IPS DF 6.9 (cell line): ENCODE data around the gene TNFRSF14.

Source experiments
- DNase-seq: peaks from one replicate; pipeline ENCODE4 v3.0.0-alpha.2; 2013; ENCODE audit warnings: low read depth, low spot score
- H3K27ac ChIP-seq: one replicate; pipeline ENCODE4 v1.5.1; 2013; ENCODE audit warnings: low read length, control low read depth
- H3K27me3 ChIP-seq: 2 replicates; pipeline ENCODE4 v1.6.1; 2013; ENCODE audit warnings: mild to moderate bottlenecking, low read length; ENCODE audit not compliant: control insufficient read depth, insufficient read depth
- H3K36me3 ChIP-seq: 2 replicates; pipeline ENCODE4 v1.6.1; 2013; ENCODE audit warnings: low read length; ENCODE audit not compliant: control insufficient read depth, insufficient read depth
- H3K4me1 ChIP-seq: 2 replicates; pipeline ENCODE4 v1.6.1; 2013; ENCODE audit warnings: low read length; ENCODE audit not compliant: control insufficient read depth, insufficient read depth
- H3K4me3 ChIP-seq: 2 replicates; pipeline ENCODE4 v1.5.1; 2013; ENCODE audit warnings: mild to moderate bottlenecking, low read length
- H3K9me3 ChIP-seq: 2 replicates; pipeline ENCODE4 v1.6.1; 2013; ENCODE audit warnings: low read length, inconsistent platforms; ENCODE audit not compliant: control insufficient read depth, insufficient read depth
- WGBS: extraction: QIAGEN DNeasy Blood & Tissue Kit; methylation state at CpG from one replicate; pipeline ENCODE4 v1.1.7; 2013; ENCODE audit warnings: mixed read lengths, missing lambda C conversion rate; ENCODE audit not compliant: insufficient read length, insufficient coverage; 5-methylcytosine and 5-hydroxymethylcytosine counted together

Gene TNFRSF14

DNA sequence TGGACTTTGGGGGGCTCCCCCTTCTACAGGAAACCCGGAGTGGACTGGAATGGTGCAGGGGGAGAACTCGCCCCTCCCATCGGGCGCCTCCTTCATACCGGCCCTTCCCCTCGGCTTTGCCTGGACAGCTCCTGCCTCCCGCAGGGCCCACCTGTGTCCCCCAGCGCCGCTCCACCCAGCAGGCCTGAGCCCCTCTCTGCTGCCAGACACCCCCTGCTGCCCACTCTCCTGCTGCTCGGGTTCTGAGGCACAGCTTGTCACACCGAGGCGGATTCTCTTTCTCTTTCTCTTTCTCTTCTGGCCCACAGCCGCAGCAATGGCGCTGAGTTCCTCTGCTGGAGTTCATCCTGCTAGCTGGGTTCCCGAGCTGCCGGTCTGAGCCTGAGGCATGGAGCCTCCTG, at the start of gene TNFRSF14:
TSS of gene TNFRSF14 (plus strand) at position 95 of the 401 bp plus-strand sequence. CDS start at position 389, 294 bp downstream.
- Histone ChIP-seq H3K4me3 (no peak within 1 kb of the TSS), H3K27me3 (no peaks in the 10 kb centered on the region), H3K9me3 (no peaks in the 10 kb centered on the region), H3K27ac (no peak within 1 kb of the TSS), H3K36me3 (no peaks in the 10 kb centered on the region; the same call in 1 of the 2 replicates), H3K4me1 (peaks cover 1% of the 10 kb centered on the region; the same call in 1 of the 2 replicates)
- WGBS, result no CpG with 5 or more reads among the region's 16 CpGs
- no peak for DNase-seq

- H3K4me3 ChIP-seq, result no peak overlapping the region
- no peak for DNase-seq
- WGBS, result no CpG with 5 or more reads among the region's 15 CpGs
- H3K36me3 ChIP-seq, result peaks cover 21% of the 10 kb centered on the region
- no peaks in the 10 kb centered on the region for H3K27me3 ChIP-seq
- no peak overlapping the region for H3K27ac ChIP-seq
- no peaks in the 10 kb centered on the region for H3K4me1 ChIP-seq
- no peaks in the 10 kb centered on the region for H3K9me3 ChIP-seq
Observed at GRCh38 chr1:2506901-2507565, 49.1 kb upstream of the TNFRSF14 start.

GRCh38 chr1:2507744-2508155, 48.4 kb upstream of the TNFRSF14 start:
- H3K27ac ChIP-seq, result no peak overlapping the region
- H3K36me3 ChIP-seq, result peaks cover 23% of the 10 kb centered on the region
- H3K27me3 ChIP-seq, result no peaks in the 10 kb centered on the region
- no peaks in the 10 kb centered on the region for H3K9me3 ChIP-seq
- H3K4me3 ChIP-seq, result no peak overlapping the region
- H3K4me1 ChIP-seq, result no peaks in the 10 kb centered on the region
- no peak for DNase-seq
- WGBS, result no CpG with 5 or more reads among the region's 6 CpGs

DNA sequence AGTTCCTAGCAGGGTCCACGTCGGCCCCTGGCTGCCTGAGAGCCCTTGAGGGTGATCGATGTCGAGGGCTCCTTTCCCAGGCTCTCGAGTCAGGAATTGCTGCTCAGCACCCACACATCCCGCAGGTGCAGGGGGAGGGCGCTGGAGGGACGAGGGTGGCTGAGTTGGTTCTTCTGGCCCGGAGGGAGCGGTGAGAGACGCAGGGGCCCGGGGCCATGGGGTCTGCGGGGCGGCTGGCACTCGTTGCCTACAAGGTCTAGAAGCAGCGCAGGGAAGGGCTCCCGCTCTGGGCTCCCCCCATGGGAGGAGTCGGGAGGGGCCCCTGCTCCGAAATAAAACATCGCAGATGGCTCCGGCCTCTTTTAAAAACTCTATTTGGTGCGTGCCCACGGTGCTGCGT, 48.0 kb upstream of the TNFRSF14 start:
- no peak overlapping the region for H3K4me3 ChIP-seq
- H3K27ac ChIP-seq, result no peak overlapping the region
- H3K4me1 ChIP-seq, result no peaks in the 10 kb centered on the region
- peaks cover 25% of the 10 kb centered on the region for H3K36me3 ChIP-seq
- no CpG with 5 or more reads among the region's 24 CpGs for WGBS
- no peak for DNase-seq
- no peaks in the 10 kb centered on the region for H3K27me3 ChIP-seq
- H3K9me3 ChIP-seq, result no peaks in the 10 kb centered on the region

DNA sequence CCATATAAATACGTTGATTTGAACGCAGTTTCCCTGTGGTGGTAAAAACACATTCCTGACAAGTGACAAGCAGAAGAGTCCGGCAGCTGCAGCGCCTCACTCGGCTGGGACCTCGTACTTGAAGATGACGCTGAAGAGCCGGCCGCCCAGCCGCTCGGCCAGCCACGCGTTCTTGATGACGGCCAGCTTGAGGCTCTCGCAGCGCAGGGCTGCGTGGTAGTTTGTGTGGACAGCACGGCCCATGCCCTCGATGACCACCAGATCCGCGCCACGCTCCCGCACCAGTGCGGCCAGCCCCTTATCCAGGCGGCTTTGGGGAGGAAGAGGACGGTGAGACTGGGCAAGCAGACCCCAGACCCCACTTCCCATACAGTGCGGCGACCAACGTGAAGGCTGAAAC, 47.4 kb upstream of the TNFRSF14 start:
- H3K4me3 ChIP-seq, result no peak overlapping the region
- H3K27me3 ChIP-seq, result no peaks in the 10 kb centered on the region
- DNase-seq, result no peak
- peaks cover 30% of the 10 kb centered on the region for H3K36me3 ChIP-seq
- no peaks in the 10 kb centered on the region for H3K9me3 ChIP-seq
- H3K27ac ChIP-seq, result no peak overlapping the region
- no peaks in the 10 kb centered on the region for H3K4me1 ChIP-seq
- WGBS, result no CpG with 5 or more reads among the region's 29 CpGs

GRCh38 chr1:2509589-2509988, 46.6 kb upstream of the TNFRSF14 start:
- no peaks in the 10 kb centered on the region for H3K4me1 ChIP-seq
- H3K4me3 ChIP-seq, result no peak overlapping the region
- WGBS, result no CpG with 5 or more reads among the region's 11 CpGs
- no peak for DNase-seq
- no peaks in the 10 kb centered on the region for H3K9me3 ChIP-seq
- no peak overlapping the region for H3K27ac ChIP-seq
- peaks cover 36% of the 10 kb centered on the region for H3K36me3 ChIP-seq
- no peaks in the 10 kb centered on the region for H3K27me3 ChIP-seq

DNA sequence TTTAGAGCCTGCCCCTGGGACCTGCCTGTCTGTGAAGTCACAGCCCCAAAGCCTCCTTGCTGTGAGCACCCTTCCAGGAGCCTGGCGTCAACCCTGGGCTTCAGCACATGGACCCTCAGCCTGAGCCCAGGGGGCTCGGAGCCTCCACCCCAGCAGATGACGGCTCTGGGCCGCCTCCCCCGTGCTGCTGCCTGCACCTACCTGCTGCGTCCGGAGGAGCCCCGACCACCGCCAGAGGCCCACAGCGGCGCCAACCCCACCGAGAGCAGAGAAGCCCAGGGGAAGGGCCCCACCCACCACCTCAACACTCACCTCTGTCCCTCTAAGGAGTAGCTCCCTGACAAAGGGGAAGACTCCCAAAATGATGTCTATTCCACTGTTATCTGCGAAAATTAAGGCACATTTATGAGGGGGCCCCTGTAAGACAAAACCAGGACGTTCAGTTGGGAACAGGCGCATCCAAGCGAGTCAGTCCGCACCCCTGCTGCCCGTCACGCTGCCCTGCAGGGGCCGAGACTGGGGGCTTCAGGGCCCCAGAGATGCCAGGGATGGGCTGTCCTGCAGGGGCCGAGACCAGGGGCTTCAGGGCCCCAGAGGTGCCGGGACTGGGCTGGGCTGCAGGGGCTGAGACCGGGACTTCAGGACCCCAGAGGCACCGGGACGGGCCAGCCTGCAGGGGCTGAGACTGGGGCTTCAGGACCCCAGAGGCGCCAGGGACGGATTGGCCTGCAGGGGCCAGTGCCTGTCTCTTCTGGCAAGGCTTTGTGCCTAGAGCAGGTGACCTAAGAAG, 45.6 kb upstream of the TNFRSF14 start:
- Histone ChIP-seq H3K27me3 (no peaks in the 10 kb centered on the region), H3K36me3 (peaks cover 39% of the 10 kb centered on the region), H3K4me1 (no peaks in the 10 kb centered on the region), H3K27ac (no peak overlapping the region), H3K9me3 (no peaks in the 10 kb centered on the region), H3K4me3 (no peak overlapping the region)
- no peak for DNase-seq
- WGBS, result no CpG with 5 or more reads among the region's 27 CpGs

DNA sequence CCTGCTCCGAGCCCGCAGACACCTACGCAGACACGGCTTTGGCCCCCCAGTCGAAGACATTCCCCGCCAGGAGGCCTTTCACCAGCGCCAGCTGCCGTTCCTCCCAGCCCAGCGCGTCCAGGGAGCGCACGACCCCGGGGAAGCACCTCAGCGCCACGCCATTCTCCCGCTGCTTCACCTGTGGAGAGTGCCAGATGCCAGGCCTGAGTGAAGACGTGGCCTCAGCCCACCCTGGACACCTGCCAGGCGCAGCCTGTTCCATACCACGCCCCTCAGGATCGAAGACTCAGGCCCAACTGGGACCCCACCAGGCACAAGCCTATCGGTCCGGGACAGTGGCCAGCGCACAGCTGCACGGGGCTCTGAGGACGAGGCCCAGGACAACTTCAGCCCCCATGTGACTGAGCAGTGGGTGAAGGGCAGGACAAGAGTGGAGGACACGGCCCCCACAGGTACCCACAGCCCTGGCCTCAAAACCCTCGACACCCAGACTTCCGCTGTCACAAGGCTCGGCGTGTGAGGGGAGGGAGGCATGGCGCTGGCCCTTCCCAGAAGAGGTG, 43.2 kb upstream of the TNFRSF14 start:
- Histone ChIP-seq H3K36me3 (peaks cover 48% of the 10 kb centered on the region), H3K4me1 (no peaks in the 10 kb centered on the region), H3K27me3 (no peaks in the 10 kb centered on the region), H3K4me3 (no peak overlapping the region), H3K27ac (no peak overlapping the region), H3K9me3 (no peaks in the 10 kb centered on the region)
- no peak for DNase-seq
- no CpG with 5 or more reads among the region's 31 CpGs for WGBS

DNA sequence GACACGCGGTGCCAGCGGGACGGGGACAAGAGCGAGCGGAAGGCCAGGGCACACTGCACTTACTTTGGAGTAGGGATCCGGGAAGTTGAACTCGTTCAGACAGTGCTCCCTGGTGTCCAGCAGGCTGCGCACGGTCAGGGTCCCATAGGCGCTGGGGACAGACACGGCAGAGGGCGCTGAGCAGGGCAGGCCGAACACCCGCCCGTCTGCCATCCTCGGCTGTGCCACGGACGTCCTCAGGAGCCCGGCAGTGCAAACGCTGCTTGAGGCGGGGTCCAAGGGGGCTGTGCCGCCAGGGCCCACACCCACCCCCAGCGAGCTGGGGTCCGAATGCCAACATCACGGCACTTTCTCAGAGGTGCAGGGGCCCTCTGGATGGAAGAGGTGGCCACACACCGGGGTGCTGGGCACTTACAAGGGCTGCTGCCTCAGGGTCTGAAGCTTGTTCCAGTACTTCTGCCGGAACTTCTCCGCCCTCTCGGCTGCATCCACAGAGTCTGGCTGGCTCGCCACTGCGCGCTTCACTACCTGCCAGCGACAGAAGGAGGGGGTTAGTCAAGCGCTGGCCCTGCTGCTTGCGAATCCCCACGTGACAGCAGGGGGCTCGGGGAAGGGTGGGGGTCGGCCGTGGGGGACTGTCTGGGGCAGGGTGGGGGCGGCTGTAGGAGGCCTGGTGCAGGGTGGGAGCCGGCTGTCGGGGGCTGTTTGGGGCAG, 42.1 kb upstream of the TNFRSF14 start:
- WGBS, result no CpG with 5 or more reads among the region's 43 CpGs
- Histone ChIP-seq H3K4me1 (no peaks in the 10 kb centered on the region), H3K9me3 (no peaks in the 10 kb centered on the region), H3K4me3 (no peak overlapping the region), H3K36me3 (peaks cover 53% of the 10 kb centered on the region), H3K27me3 (no peaks in the 10 kb centered on the region), H3K27ac (no peak overlapping the region)
- DNase-seq, result no peak
